SH-SY5Y (cell line): ENCODE results near the gene ABCA13.

Experiments
- GATA2 ChIP-seq: IDR thresholded peaks from 2 replicates; pipeline ENCODE4 v1.6.1; 2011; ENCODE audit warnings: mild to moderate bottlenecking, low read depth, low read length
- GATA3 ChIP-seq: IDR thresholded peaks from 2 replicates; pipeline ENCODE4 v1.6.1; 2011; ENCODE audit warnings: low read depth, mild to moderate bottlenecking, low read length, moderate library complexity

DNA sequence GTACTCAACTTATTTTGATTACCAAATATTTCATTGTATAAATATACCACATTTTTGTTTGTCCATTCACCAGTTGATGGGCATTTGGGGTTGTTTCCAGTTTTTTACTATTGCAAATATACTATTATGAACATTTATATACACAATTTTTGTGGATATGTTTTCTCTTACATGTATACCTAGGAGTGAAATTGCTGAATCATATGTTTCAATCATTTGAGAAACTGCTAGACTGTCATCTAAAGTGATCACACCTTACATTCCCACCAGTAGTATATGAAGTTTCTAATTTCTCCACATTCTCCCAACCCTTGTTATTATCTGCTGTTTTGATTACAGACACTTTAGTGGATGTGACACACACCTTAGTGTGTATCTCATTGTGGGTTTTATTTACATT lies 257.9 kb downstream of the ABCA13 start:
- TF ChIP-seq GATA2 (no peak), GATA3 (no peak)
